Stimulated activated CD4-positive, alpha-beta T cell treated with anti-CD3 and anti-CD28 coated beads, Interleukin-4, amount 100 ng/mL, for 48 hours (primary cell): ENCODE results near the gene CNRIP1.

Experiments used
- DNase-seq, 2 donors: peaks; one replicate each; pipeline ENCODE4 v3.0.0-alpha.2; 2020; ENCODE audit warnings: low read depth in 2 of 2

Gene CNRIP1

GRCh38 chr2:68251187-68251854, 68.4 kb downstream of the CNRIP1 start:
- peak; percentile 47 to 61 for DNase-seq

GRCh38 chr2:68250652-68251186, 69.0 kb downstream of the CNRIP1 start:
- DNase-seq: no peak

- DNase-seq: no peak
Measured at GRCh38 chr2:68250196-68250595, 69.6 kb downstream of the CNRIP1 start.

GRCh38 chr2:68248806-68249205, 70.9 kb downstream of the CNRIP1 start:
- DNase-seq: no peak

GRCh38 chr2:68248361-68248760, 71.4 kb downstream of the CNRIP1 start:
- DNase-seq: no peak

- DNase-seq: no peak
Measured at GRCh38 chr2:68246396-68246795, 73.4 kb downstream of the CNRIP1 start.

GRCh38 chr2:68245672-68246071, 74.1 kb downstream of the CNRIP1 start:
- DNase-seq: no peak

GRCh38 chr2:68245066-68245465, 74.7 kb downstream of the CNRIP1 start:
- no peak for DNase-seq

GRCh38 chr2:68244456-68244855, 75.3 kb downstream of the CNRIP1 start:
- DNase-seq: no peak
